VCaP (cell line): Measurements from ENCODE around the gene OTC.
A peak's percentile ranks its signal among the peaks of the same experiment; 100 is the strongest.

Experiments used
- H3K27ac ChIP-seq: fragments of 450-650 bp; 2 replicates; pipeline ENCODE4 v1.5.1; 2017
- TF ChIP-seq, protein P1 (sequence below): fragments of 450-650 bp; conservative IDR thresholded peaks from 2 replicates; pipeline ENCODE4 v1.5.1; 2017; ENCODE audit warnings: mild to moderate bottlenecking, moderate library complexity

The OTC gene

DNA sequence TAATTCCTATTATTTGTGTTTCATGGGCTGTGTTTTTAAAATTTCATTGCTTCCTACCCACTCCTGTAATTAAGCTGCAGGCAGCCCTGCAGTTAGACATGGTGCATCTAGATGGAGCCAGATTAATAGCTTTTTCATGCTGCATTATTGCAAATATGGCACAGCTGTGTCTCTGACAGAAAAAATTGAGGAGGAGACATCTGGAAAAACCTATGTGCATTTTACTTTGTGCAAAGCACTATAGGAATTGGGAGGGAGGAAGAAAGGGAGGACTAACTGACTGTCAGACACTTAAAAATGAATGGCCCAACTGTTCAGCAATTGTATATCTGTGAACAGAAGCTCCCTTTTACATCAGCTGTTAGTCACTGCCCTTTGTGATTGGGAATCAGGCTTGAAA lies 17.0 kb upstream of the OTC start:
- TF ChIP-seq, protein P1, sequence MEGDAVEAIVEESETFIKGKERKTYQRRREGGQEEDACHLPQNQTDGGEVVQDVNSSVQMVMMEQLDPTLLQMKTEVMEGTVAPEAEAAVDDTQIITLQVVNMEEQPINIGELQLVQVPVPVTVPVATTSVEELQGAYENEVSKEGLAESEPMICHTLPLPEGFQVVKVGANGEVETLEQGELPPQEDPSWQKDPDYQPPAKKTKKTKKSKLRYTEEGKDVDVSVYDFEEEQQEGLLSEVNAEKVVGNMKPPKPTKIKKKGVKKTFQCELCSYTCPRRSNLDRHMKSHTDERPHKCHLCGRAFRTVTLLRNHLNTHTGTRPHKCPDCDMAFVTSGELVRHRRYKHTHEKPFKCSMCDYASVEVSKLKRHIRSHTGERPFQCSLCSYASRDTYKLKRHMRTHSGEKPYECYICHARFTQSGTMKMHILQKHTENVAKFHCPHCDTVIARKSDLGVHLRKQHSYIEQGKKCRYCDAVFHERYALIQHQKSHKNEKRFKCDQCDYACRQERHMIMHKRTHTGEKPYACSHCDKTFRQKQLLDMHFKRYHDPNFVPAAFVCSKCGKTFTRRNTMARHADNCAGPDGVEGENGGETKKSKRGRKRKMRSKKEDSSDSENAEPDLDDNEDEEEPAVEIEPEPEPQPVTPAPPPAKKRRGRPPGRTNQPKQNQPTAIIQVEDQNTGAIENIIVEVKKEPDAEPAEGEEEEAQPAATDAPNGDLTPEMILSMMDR: peak; percentile 62

DNA sequence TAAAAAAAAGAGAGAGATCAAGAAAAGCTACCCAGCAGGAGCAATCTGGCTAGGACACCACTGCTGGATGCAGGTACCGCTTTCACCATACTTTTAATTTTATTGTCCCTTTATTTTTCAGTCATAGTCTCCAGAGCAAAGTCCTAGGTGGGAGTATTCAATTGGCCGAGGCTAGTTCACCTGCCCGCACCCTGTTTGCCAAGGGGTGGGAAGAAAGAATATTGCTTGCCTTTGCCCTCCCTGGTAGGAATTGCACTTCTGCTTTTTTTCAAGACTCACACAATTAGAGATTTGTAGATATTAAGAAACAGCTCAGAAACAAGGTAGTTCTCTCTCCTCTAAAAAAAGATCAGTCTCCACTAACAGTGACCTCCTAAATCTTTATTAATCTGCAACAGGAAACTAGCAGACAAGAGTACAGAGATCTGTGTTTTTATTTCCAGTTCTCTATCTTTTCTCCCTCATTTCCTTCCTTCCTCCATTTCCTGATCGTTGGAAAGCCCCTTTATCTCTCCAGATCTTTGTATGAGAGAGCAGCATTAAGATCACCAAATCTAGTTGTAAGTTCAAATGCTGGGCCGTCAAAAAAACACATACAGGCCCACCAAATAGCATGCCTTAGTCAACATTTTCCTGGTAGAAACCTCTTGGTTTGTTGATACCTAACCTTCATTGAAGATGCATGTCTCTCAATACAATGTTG lies 15.7 kb upstream of the OTC start:
- no peak overlapping the region for H3K27ac ChIP-seq
- TF ChIP-seq, protein P1: no peak

More for the DNA sequence above, 17.0 kb upstream of the OTC start:
- H3K27ac ChIP-seq: no peak overlapping the region

DNA sequence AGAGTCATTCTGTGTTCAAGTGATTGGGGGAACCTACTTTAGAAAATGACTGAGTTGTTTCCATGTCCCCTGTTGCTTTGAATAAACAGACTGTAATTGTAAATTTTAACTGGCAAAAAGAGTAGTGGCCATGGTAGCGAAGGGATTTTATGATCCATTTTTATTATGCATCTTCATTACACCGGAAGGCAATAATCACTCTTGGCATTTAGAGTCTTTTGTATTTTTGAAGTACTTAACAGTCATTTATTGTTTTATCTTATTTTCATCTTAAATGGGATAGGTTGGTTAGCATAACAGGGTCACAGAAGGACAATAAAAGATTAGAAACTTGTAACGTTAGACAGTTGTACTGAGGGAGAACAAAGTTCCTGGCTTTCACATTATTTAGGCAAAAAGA lies 11.0 kb upstream of the OTC start:
- TF ChIP-seq, protein P1: no peak
- no peak overlapping the region for H3K27ac ChIP-seq

DNA sequence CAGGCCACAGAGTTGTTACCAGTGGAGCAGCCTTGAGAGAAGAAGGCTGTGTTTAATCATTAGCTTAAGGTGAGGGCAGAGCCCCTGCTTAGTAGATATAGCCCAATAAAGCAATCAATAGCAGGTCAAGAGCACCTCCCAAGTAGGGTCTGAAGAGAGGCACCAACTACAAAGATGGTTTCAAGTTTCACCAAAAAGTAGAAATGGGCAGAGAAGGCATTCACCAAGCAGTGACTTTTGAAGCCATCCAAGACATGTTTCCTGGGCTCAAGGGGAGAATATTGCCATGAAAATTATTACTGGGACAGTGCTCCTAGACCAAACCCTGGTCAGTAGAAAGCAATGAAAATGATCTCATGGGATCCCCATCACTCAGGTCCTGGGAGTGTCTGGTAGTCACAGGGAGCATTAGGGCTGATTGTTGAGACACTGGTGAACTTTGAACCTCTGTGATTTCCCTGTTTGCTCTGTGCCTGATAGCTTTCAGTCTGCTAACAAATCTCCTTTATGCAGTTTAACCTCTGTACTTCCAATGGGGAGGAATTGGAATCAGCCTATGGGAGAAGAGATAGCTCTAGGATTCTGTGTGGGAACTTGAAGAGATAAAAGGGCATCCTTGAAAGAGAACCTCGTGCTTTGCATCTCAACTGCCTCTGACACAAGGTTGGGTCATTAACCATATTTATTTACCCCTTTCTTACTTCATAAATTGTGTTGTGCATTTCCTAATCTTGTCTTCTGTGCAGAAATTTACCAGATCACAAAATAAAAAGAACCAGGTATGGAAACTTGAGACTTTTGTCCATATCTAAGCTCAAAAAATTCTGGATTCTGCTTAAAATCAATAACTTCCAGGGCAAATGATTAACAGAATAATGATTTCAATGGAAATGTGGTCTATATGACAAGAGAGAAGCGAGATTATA lies 9.3 kb upstream of the OTC start:
- H3K27ac ChIP-seq: no peak overlapping the region
- TF ChIP-seq, protein P1: no peak

DNA sequence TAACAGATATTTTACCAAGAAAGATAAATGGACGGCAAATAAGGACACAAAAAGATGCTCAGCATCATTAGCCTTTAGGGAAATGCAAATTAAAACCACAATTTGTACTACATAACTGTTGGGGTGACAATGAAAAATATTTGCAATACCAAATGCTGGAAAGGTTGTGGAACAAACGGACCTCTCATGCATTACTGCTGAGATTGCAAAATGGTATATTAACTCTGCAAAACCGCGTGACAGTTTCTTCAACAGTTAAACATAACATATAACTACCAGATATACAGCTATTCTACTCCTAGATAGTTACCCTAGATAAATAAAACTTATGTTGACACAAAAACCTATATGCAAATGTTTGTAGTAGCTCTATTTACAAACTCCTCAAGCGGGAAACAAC lies 6.3 kb upstream of the OTC start:
- TF ChIP-seq, protein P1: no peak
- H3K27ac ChIP-seq: no peak overlapping the region

DNA sequence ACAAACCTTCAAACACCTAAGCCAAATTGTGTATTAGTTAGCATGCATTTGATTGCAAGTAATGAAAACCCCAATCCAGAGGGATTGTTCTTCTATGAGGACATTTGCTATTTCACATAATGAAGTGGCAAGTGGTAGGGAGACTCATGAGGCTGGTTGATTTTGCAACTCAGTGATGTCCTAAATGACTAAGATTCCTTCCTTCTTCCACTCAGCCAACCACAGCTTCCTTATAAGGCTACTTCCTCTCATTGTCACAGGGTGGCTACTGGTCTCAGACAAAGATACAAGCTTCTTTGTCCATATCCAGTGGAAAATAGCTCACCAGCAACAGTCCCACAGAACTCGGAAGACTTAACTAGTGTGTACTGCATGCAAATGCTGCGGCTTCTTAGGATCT lies 5.3 kb upstream of the OTC start:
- no peak overlapping the region for H3K27ac ChIP-seq
- TF ChIP-seq, protein P1: no peak

DNA sequence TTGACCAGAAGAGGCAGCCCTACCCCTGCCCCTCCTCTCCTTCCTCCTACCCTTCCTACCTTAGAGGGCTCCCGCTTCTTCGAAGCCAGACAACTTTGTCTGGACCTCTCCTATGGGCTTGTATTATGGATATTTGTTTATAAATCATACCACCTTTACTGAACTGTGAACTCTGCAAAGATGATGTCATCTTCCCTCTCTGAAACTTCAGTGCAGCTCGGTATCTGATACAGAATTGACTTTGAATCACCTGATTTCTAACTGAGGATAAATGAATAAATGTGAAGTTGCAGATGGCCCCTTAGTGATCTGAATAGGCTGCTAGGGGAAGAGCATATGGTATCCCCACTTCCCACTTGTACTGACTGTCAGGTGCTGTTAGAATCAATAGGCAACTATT lies 1.1 kb upstream of the OTC start:
- TF ChIP-seq, protein P1: no peak
- H3K27ac ChIP-seq: no peak overlapping the region
